ENCODE measurements around the gene SURF2.

DNA sequence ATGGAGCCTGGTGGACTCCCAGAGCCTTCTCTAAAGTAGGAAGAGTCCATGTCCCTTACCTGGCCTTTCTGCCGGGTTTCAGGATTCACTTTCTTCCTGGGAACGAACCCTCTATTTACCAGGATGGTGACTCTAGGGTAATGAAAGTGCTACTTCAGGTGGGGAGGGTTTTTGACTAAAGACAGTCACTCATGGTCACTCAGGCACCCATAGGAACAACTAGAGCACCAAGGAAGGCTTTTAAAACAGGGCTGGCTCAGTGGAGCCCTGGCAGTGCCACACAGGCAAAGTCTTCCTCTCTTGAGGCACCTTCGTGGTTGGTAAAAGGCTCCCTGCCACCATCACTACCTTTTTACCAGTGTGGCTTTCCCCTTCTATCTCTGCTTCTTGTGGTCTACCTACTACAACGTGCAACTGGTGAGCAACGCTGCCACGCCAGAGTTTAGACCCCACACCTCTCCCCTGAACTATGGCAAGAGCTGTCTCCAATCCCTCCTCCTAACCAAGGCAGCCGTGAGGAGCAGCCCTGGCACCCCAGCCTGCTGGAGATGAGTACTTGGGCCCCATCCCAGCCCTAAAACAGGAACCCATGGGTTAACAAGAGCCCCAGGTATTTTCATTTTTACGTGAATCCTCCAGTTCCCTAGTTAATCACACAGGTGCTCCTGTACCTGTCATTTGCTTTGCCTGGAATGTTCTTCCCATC is 3.6 kb upstream of the SURF2 start:
- TF ChIP-seq, protein P1, sequence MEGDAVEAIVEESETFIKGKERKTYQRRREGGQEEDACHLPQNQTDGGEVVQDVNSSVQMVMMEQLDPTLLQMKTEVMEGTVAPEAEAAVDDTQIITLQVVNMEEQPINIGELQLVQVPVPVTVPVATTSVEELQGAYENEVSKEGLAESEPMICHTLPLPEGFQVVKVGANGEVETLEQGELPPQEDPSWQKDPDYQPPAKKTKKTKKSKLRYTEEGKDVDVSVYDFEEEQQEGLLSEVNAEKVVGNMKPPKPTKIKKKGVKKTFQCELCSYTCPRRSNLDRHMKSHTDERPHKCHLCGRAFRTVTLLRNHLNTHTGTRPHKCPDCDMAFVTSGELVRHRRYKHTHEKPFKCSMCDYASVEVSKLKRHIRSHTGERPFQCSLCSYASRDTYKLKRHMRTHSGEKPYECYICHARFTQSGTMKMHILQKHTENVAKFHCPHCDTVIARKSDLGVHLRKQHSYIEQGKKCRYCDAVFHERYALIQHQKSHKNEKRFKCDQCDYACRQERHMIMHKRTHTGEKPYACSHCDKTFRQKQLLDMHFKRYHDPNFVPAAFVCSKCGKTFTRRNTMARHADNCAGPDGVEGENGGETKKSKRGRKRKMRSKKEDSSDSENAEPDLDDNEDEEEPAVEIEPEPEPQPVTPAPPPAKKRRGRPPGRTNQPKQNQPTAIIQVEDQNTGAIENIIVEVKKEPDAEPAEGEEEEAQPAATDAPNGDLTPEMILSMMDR (conservative IDR thresholded peaks at IDR 0.05) = no peak
- no peak for TF ChIP-seq EZH2 (IDR thresholded peaks at IDR 0.05; ENCODE audit: low read depth)
